SU-DHL-6 (cell line): Measurements from ENCODE around the gene RARG.

Experiments
- H2AFZ ChIP-seq: fragments of 200-600 bp; sonication (generic); 2 replicates; pipeline ENCODE4 v1.6.1; 2014; ENCODE audit warnings: low read depth, mild to moderate bottlenecking, moderate library complexity, mixed read lengths, antibody characterized with exemption, low read length; ENCODE audit not compliant: severe bottlenecking
- H3F3A ChIP-seq: fragments of 200-600 bp; shearing (Covaris generic); 2 replicates; pipeline ENCODE4 v1.6.0; 2016; ENCODE audit warnings: antibody characterized with exemption, mild to moderate bottlenecking; ENCODE audit not compliant: insufficient read depth
- H3K27ac ChIP-seq: fragments of 200-600 bp; sonication (generic); 2 replicates; pipeline ENCODE4 v1.5.1; 2016; ENCODE audit warnings: low read depth, mild to moderate bottlenecking, low read length, moderate library complexity, mixed read lengths
- H3K27me3 ChIP-seq: fragments of 200-600 bp; sonication (generic), shearing (Covaris generic); 2 replicates; pipeline ENCODE4 v1.6.0; 2014; ENCODE audit warnings: mild to moderate bottlenecking, low read length
- H3K36me3 ChIP-seq: fragments of 200-600 bp; sonication (generic); 2 replicates; pipeline ENCODE4 v1.6.1; 2014; ENCODE audit warnings: mild to moderate bottlenecking, low read length, mixed read lengths
- H3K4me2 ChIP-seq: fragments of 300-600, 200-600 bp; shearing (Covaris generic), sonication (generic); 2 replicates; pipeline ENCODE4 v1.6.0; 2014; ENCODE audit warnings: low read length, low read depth, mild to moderate bottlenecking; ENCODE audit not compliant: poor library complexity, severe bottlenecking
- H3K4me3 ChIP-seq: fragments of 200-600 bp; sonication (generic); 2 replicates; pipeline ENCODE4 v1.5.1; 2014; ENCODE audit warnings: antibody characterized with exemption, low read length, mild to moderate bottlenecking, mixed read lengths; ENCODE audit not compliant: insufficient read depth, poor library complexity, severe bottlenecking
- H3K79me2 ChIP-seq: fragments of 200-600 bp; sonication (generic); 2 replicates; pipeline ENCODE4 v1.6.1; 2014; ENCODE audit warnings: mild to moderate bottlenecking, low read length, moderate library complexity; ENCODE audit not compliant: insufficient read depth
- H3K9ac ChIP-seq: fragments of 200-600 bp; sonication (generic); 2 replicates; pipeline ENCODE4 v1.7.0; 2014; ENCODE audit warnings: mild to moderate bottlenecking, low read length
- H3K9me2 ChIP-seq: fragments of 200-600 bp; sonication (generic); replicated peaks from 2 replicates; pipeline ENCODE4 v1.6.1; 2014; ENCODE audit warnings: low read length; ENCODE audit not compliant: insufficient read depth
- H3K9me3 ChIP-seq: fragments of 200-600 bp; sonication (generic); 2 replicates; pipeline ENCODE4 v1.6.1; 2014; ENCODE audit warnings: low read length, mixed read lengths; ENCODE audit not compliant: insufficient read depth
- H4K20me1 ChIP-seq: fragments of 200-600 bp; sonication (generic); 2 replicates; pipeline ENCODE4 v1.6.1; 2014; ENCODE audit warnings: low read depth, mild to moderate bottlenecking, antibody characterized with exemption, low read length, moderate library complexity, mixed read lengths
- EZH2phosphoT487 ChIP-seq: fragments of 200-600 bp; sonication (generic), shearing (Covaris generic); conservative IDR thresholded peaks from 2 replicates; pipeline ENCODE4 v1.6.1; 2018; ENCODE audit warnings: mild to moderate bottlenecking, antibody characterized with exemption, low read length, moderate library complexity, mixed read lengths
- TF ChIP-seq, protein P1 (sequence below): fragments of 200-600 bp; sonication (generic); IDR thresholded peaks from one replicate; pipeline ENCODE4 v1.5.1; 2017; ENCODE audit warnings: antibody characterized with exemption, mild to moderate bottlenecking, low read length, moderate library complexity; ENCODE audit not compliant: insufficient read depth, poor library complexity, severe bottlenecking

Gene RARG

DNA sequence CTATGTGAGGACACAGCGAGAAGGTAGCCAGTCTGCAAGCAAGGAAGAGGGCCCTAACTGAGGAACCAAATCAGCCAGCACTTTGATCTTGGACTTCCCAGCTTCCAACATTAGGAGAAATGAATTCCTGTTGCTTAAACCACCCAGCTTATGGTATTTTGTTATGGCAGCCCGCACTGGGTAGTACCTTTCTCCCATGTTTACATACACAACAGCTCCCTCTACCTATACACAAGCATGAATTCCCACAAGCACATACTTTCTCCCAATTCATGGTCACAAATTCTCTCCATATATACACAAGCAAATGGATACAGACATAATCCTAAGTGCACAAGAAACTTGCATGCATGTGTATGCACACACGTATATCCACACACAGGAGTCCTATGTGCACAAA is 32.3 kb downstream of the RARG start:
- Histone ChIP-seq H3K4me3 (no peak overlapping the region), H3K27me3 (no peaks in the 10 kb centered on the region), H3K9ac (peak overlapping the region; percentile 14; the same call in 1 of the 2 replicates), H3K36me3 (no peaks in the 10 kb centered on the region; the same call in 1 of the 2 replicates), H2AFZ (no peak overlapping the region), H3K9me2 (no peaks in the 10 kb centered on the region), H3F3A (peaks cover 49% of the 10 kb centered on the region), H3K4me2 (peak overlapping the region; percentile 74), H3K27ac (peak overlapping the region; percentile 96), H4K20me1 (no peaks in the 10 kb centered on the region), H3K79me2 (peaks cover 31% of the 10 kb centered on the region), H3K9me3 (no peaks in the 10 kb centered on the region)
- TF ChIP-seq, protein P1, sequence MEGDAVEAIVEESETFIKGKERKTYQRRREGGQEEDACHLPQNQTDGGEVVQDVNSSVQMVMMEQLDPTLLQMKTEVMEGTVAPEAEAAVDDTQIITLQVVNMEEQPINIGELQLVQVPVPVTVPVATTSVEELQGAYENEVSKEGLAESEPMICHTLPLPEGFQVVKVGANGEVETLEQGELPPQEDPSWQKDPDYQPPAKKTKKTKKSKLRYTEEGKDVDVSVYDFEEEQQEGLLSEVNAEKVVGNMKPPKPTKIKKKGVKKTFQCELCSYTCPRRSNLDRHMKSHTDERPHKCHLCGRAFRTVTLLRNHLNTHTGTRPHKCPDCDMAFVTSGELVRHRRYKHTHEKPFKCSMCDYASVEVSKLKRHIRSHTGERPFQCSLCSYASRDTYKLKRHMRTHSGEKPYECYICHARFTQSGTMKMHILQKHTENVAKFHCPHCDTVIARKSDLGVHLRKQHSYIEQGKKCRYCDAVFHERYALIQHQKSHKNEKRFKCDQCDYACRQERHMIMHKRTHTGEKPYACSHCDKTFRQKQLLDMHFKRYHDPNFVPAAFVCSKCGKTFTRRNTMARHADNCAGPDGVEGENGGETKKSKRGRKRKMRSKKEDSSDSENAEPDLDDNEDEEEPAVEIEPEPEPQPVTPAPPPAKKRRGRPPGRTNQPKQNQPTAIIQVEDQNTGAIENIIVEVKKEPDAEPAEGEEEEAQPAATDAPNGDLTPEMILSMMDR = no peak
- TF ChIP-seq EZH2phosphoT487 = no peak

DNA sequence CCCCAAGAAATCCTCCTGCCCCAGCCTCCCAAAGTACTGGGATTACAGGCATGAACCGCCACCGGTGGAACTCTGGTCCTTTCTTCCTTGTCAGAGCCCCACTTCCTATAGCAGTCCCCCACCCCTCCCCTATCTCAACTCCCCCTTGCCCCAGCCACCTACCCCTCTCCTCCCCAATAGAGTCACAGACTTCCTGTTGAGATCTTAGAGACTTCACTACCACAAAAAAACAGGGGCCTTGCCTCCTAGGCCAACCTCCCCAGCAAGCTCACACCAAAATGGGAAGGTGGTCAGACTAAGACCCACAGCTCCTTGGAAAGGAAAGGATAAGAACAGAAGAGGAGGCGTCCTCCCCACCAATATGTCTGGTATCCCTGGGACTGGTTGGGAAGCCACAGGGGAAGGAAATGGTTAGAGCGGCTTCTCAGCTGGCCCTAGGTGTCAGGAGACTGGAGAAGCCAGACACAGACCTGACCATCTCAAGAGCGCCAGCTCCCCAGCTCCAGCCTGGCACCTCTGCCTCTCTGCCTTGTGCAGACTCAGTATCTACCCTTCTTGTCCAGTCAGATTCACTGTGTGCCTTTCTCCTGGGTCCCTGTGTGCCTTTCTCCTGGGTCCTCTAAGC is 33.4 kb downstream of the RARG start:
- Histone ChIP-seq H3K9me3 (no peaks in the 10 kb centered on the region), H4K20me1 (no peaks in the 10 kb centered on the region), H3K27ac (peak overlapping the region; percentile 96), H3F3A (peaks cover 46% of the 10 kb centered on the region), H3K27me3 (no peaks in the 10 kb centered on the region), H3K4me3 (no peak overlapping the region), H3K4me2 (peak overlapping the region; percentile 46), H3K36me3 (no peaks in the 10 kb centered on the region; the same call in 1 of the 2 replicates), H3K79me2 (peaks cover 20% of the 10 kb centered on the region), H2AFZ (no peak overlapping the region), H3K9ac (peak overlapping the region; percentile 27), H3K9me2 (no peaks in the 10 kb centered on the region)
- TF ChIP-seq EZH2phosphoT487 = no peak
- TF ChIP-seq, protein P1 = no peak

DNA sequence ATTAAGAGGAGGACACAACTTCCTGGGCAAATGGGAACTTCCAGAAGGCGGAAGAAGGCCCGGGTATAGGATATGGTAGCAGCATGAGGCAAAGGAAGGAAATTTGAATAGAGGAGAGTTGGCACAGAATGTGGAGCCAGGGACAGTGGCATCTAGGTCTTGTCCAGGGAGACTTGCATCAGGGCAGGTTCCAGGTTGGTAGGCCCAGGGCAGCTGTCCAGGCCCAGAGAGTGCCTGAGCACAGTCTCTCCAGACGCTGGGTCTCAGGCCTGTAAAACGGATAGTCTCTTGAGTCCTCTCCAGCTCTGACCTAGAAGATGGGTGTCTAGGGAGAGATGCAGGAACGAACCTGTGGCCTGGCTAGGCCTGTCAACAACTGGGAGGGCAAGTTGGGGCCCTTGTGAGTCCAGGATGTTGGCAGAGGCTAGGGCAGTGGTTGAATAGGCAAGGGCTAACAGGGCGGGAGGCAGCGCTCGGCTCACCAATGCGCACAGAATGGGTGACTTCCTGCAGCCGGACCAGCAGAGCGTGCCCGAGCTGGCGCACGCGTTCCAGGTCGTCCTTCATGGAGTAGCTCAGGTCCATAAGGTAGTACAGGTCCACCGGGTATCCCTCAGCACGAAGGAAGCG is 34.9 kb downstream of the RARG start:
- peak overlapping the region; percentile 46 for H3K4me2 ChIP-seq
- no peaks in the 10 kb centered on the region for H3K27me3 ChIP-seq
- no peak overlapping the region for H3K4me3 ChIP-seq
- TF ChIP-seq, protein P1 = no peak
- no peak for TF ChIP-seq EZH2phosphoT487
- no peak overlapping the region for H2AFZ ChIP-seq
- peaks cover 36% of the 10 kb centered on the region for H3F3A ChIP-seq
- H4K20me1 ChIP-seq = no peaks in the 10 kb centered on the region
- no peaks in the 10 kb centered on the region for H3K9me3 ChIP-seq
- peaks cover 6% of the 10 kb centered on the region for H3K79me2 ChIP-seq
- no peaks in the 10 kb centered on the region; the same call in 1 of the 2 replicates for H3K36me3 ChIP-seq
- H3K9me2 ChIP-seq = no peaks in the 10 kb centered on the region
- H3K9ac ChIP-seq = peak overlapping the region; percentile 27; the same call in 1 of the 2 replicates
- H3K27ac ChIP-seq = peak overlapping the region; percentile 96
